ENCODE results near the gene SEC63.

The SEC63 gene

DNA sequence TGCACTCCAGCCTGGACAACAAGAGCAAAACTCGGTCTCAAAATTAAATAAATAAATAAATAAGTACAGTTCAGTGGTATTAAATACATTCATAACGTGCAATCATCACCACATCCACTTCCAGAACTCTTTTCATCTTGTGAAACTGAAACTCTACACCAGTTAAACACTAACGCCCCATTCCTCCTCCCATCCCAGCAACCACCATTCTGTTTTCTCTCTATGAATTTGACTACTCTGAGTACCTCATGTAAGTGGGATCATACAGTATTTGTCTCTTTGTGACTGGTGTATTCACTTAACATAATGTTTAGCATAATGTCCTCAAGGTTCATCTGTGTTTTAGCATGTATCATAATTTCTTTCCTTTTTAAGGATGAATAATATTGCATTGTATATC is 104.8 kb downstream of the SEC63 start:
- no peak for DNase-seq

DNA sequence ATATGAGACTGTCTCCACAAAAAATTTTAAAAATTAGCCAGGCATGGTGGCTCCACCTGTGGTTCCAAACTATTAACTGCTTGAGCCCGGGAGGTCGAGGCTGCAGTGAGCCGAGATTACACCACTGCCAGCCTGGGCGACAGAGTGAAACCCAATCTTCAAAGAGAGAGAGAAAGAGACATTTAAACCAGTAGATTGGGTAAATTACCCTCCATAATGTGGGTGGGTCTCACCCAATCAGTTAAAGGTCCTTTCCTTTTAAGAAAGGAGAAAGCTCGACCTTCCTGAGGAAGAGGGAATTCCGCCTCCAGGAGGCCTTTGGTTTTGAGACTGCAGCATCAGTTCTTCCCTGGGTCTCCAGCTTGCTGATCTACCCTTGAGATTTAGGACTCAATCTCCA is 108.7 kb downstream of the SEC63 start:
- DNase-seq, result no peak

DNA sequence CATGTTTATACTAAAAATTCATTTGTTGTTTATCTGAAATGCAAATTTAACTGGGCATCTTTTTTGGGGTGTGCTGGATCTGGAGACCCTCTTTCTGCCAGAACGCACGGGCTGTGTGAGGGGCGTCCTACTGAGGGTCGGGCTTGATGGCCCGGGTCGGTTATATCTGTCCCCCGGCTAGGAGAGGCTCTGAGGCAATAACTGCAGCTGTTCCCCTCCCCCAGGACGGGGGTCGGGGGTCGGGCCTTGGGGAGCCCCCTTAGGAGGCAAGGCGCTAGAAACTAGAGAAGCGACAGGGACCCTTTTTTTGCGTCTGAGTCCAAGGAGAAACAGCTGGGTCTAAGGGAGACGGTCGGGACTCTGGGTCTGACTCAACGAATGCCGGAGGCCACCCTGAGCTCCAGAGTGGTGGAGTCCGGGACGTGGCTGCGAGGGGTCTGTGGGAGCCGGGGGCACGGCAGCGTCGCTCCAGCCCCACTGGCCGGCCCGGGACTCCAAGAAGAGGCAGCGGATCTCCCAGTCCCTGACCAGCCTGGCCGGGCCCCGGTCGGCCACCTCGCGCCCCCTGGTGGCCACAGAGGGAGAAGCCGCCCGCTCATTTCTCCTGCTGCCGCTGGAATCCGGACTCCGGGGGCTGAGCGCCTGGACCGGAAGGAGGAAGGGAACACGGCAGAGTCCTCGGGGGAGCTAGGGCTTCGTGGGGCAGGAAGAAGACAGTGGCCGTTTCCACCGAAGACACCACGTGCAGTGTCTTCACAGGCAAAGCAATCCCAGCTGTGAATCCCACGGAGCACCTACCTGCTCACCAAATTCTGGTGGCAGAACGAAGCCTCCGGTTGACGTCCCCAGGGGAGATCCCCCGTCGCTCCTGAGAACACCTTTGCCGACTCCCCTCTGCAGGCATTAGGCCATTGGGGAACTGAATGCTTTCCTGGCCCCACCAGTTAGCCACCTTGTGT is 109.9 kb downstream of the SEC63 start:
- DNase-seq, result peak; percentile 62

DNA sequence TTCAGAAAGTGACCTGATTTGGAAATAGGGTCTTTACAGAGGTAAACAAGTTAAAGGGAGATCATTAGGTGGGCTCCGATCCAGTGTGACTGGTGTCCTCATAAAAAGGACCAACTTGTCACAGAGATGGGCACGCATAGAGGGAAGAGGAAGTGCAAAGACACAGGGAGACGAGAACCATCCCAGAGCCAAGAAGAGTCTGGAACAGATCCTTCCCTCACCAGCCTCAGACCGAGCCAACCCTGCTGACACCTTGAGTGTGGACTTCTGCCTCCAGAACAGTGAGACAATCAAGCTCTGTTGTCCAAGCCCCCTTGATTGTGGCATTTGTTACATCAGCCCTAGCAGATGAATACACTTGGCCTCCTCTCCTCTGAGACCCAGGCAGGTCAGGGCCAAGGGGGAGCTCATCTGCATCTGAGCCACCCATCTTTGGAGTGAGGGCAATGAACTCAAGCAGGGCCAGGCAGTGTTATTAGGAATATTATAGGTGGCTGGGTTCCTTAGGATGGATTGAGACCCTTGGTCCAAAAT is 111.7 kb downstream of the SEC63 start:
- no peak for DNase-seq

DNA sequence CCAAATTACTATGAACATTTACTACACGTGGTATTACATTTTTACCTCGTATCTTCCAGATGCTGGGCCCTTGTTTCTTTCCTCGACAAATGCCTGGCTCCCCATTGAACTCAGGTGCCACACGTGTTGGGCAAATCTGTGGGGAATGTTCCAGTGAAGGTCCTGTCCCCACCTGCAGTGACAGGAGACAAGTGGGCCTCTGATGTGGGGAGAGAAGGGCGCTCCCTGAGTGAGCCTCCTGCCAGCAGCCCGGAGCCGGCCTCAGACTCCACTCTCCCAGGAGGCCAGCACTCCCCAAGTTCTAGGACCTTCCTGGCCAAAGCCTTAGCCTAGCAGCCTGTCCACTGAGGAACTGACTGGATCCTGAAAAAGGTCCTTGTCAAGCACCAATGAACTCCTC is 112.2 kb downstream of the SEC63 start:
- DNase-seq, result no peak

DNA sequence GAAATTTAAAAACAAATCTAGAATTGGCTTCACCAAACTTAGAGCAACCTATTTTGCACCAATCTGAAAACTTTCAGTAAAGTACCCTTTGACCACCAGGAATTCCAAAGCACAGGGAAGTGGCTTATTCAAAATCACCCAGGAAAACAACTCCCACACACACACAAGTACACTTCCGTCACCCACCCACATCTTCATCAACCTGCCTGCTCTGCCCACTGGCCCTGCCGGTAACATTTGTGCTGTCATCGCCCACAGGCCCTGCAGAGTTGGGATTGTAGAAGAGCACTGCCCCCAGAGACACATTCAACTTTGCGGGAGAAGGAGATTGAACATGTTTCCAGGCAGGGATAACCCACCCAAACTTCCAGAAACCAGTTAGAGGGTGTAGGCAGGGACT is 114.6 kb downstream of the SEC63 start:
- no peak for DNase-seq

DNA sequence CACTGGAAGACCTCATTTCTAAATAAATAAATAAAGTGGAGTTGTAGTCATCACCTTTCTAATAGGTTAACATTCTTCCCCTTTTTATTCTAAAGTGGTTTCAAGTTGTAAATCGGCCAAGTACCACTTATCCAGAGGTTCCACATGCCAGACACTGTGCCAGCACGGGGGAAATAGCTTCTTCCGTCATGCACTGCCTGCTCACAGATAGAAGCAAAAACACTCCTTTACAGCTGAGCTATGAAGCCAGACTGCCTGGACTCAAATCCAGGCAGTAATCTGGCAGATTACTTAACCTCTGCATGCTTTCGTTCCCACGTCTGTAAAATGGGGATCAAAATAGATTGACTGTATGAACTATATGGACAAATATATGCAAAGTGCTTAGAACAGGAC is 116.7 kb downstream of the SEC63 start:
- DNase-seq, result no peak

DNA sequence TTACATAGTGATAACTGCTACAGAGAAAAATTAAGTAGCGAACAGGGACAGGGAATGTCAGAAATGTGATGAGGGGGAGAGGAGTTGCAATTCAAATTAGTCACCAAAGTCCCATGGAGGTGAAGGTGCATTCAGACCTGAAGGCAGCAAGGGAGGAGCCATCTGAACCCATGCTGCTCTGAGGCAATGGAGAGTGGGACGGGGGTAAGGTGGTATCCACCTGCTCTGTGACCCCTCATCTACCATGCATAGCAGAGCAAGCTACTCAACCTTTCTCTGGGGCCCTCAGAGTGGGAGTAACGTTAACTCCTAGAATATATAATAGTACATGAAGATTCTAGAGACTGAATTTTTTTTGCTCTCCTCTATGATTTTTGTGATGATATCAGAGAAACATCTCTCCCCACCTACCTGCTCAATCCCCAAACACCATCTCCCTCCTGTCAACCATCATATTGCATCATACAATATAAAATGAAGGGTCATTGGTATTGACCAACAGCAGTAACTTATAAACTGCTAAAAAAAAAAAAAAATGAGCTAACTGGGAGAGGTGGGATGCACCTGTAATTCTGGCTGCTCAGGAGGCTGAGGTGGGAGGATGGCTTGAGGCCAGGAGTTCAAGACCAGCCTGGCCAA is 117.3 kb downstream of the SEC63 start:
- DNase-seq, result no peak

DNA sequence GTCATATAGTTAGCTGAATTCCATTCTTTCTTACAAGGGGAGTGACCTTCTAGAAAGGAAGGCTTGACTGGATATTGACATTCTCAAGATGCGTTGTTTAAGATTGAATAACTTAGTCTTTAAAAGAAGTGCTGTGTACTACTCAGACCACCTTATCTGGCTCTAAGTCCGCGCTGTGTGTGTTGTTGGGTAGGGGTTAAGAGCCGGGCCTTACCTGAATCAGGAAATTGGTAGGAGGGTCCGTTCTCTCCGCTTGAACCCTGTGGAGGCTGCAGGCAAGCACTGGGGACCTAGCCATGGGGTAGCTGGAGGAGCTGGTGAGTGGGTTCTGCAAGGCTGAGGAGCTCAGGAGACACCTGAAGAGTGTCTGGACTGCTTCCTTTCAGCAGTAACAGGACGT is 124.9 kb downstream of the SEC63 start:
- no peak for DNase-seq

DNA sequence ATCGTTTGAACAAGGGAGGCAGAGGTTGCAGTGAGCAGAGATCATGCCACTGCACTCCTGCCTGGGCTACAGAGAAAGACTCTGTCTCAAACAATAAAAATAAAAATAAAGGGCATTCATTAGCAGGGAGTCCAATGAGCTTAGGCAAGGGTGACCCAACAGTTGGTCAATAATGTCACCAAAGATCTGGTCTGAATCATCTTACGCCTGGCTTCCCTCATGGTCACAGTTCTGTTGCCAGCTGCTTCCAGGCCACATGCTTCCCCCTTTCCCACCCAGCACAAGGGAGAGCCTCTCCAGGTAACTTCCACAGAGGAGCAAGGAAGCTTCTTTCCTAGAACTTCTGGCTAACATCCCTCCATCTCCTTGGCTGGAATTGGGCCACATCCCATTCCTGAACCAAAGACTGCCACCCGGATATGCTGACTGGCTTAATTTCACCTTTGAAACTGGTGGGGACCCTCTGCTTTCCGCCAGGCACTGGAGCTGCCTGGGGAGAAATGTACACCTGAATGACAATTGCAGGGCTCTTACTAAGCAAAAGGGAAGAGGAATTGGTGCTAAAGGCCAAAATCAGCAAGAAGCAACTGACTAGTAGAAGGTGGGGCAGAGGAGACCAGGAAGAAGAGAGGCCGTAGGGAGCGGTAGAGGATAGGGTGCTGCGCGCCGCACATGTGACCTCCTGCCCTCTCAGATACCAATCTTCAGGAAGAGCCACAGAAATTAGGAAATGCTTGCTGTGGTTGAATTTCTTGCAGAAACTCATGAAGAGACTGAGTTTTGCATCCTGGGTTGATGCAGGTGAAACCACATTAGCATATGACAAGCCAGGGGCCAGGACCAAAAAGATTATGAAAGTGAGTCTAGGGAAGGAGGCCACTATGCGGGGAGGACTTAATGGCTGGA is 125.6 kb downstream of the SEC63 start:
- no peak for DNase-seq

DNA sequence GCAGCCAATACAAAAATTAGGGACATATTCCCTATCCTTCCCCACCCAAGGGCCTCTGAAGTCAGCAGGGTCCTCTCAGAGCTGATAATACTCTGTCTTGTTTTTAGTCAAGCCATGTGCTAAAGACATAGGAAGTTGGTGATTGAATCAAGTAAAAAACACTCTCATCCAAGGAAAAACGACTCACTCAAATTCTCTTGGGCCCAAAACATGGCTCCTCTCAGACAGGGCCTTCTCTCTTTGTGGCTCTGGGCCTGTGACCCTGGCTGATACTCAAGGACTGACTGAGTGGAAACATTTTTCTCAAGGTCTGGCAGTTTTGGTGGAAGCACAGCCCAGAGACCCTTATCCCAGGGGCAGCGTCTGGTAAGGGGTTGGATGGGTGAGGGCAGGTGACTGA is 127.9 kb downstream of the SEC63 start:
- DNase-seq, result no peak

DNA sequence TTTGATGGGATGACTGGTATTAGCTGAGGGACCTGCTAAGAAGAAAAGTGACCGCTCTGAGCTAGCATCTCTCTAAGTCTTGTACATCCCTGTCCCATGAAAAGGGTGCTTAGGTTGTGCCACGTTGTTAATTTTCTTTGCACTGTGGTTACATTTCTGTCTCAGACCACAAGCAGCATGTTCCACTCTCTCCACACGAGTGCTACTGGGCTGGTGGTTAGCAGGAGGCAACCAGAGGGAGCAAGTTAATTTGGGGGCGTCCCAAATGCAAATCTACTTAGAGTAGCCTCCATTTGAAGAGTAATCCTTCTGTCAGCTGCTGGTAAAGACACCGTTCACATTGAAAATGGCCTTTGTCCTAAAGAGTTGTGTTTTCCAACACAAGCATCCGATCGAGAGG is 130.5 kb downstream of the SEC63 start:
- no peak for DNase-seq

DNA sequence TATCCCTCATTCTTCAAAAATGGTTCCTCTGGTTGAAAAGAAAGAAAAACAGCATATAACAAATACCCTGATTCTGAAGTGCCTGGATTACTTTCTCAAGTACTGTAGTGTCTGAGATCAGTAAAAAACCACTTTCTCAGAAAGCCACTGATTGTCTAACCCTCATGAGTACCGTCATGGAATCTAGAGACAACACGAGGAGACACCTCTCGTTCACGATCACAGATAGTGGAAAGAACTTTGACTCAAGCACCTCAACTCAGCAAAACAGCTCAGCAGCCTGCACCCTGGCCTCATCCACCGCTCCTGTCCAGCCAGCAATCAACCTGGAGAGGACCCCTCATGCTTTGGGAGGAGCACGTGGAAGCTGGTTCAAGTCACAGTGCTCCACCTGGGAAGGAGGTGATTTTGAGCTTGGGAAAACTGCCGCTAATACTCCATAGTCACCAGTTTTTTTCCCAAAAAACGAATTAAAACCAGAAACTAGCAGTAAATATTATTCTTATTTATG is 134.9 kb downstream of the SEC63 start:
- no peak for DNase-seq

DNA sequence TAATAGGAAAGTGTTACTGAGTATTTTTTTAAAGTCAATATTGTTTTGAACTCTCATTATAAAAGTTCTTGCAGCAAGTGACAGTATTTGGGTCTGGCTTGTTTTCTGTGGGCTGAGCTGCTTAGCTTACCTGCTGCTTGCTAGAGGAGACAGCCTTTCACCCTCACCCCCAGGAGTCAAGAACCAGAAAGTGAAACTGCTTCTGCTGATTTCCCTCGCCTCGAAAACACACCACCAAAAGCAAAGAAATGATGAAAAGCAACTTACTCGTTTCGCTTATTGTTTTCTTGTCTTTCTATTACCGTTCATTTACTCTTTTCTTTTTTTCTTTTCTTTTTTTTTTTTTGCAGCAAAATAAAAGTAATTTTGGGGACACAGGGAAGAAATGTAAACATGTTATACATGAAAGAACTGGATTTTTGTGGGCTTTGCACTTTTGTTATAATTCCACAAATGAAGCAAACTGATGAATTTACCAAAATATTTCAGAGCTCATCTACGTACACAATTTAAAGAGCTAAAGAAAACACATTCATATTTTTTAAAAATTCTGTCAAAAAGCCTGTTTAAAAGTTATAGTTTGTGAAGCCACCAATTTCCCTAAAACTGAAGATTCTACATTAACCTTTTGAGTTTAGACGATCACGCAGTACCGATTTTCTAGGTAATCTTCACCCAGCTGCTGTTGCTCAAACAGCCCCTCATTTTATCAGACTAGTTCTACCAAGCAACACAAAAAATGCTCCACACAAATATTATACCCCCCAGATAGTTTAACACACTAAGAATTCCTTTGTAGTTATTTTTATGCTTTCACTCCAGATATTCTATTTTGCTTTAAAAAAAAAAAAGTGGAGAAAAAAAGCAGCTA is 135.6 kb downstream of the SEC63 start:
- no peak for DNase-seq

DNA sequence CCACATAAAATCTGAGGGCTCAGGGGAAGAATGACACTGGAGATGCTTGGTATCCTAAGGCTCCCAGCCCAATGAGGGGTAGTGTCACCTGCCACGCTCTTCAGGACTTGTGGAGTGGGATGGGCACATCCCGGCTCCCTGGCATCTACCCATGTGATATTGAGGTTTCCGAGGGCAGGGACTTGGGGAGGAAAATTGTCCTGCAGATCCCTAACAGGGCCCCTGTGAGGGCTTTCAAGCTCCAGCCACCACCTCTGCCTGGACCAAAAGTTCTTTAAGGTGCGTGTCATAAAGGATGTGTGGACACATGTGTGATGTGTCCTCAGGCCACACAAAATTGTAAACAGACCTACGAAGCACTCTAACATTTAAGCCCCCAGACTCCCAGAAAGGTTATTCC is 136.4 kb downstream of the SEC63 start:
- no peak for DNase-seq

DNA sequence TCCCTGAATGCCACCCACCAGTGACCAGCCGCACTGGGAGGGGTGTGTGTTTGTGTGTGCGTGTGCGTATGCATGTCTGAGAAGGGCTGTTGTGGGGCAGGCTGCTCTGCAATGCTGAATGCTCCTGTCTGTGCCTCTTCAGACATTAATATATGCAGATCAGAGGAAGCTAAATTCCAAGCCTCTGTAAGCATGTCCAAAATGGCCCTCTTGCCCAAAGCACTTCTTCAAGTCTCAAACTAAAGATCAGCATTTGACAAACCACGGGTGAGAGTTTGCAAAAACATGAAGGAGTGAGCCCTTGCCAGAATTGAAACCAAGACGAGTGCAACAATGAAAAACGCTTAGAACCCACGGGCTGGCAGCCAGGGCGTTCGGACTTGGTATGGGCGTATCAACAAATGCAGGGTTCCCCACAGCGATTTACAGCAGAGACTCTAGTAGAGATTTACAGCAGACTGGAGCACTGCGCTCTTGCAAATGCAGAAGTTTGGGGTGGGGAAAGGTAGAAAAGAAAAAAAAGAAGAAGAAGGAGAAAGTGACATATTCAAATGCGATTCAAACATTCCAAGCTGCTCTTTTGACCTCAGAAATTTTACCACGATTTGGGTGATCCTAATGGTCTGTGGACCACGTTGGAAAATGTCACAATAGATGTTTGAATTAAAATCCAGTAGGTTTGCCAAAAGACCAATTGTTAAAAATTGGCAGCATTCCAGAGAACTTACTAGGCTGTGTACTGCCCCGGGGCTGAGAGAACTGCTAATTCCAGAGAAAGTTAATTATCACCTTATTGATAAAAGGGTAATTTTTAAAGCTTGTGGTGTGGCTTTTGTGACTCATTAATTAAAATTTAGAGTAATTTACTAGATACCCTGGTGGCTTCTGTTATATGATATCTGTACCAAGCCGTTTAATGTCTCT is 137.4 kb downstream of the SEC63 start:
- peak; percentile 33 for DNase-seq

DNA sequence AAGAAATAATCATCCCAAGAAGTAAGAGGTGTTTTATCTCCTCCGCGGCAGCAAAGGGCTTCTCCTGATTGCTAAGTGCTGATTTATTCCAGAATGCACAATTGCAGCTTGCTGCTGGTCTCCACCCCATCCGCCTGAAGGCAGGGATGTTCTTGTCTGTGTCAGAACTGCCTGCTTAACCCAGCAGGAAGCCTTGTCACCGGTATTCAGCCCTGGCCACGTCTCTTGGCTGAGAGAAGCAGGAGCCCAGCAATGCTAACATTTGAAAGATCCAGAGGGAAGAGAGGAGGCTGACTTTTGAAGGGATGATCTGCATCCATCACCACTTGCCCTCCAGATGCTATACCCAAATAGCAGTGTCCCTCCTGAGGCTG is 138.1 kb downstream of the SEC63 start:
- no peak for DNase-seq

DNA sequence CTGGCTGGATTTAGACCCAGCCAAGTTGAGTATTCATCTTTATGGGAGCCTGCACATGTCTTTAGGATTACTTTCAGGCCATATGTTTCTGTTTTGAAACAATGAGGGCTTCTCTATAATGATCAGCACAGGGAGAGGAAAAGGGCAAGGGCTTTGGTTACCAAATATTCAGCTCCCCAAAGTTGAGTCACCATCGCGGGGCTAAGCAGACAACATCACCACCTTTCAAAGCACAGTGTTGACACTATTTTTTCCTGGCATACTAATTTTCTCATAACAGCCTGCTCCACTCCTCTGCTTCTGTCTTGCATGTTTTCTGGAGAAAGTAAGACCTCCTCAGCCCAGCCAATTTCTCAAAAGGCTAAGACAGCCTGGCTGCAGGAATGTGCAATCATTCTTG is 138.8 kb downstream of the SEC63 start:
- DNase-seq, result no peak

DNA sequence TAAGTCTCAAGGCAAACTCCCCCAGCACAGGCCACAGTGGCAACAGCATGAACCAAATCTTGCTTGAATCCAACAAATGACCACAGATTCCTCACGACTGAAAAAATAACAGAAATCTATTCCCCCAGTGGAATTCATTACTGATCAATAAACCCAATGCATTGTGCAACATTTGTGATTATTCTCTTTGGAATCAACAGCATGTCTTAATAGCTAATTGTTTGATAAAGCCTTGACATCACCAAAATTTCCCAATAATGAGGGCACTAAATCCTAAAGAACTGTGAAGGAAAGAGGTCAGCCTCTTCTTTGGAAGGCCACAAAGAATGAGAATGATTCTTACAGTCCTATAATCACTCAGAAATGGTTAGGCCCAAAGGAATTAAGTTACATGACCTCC is 139.7 kb downstream of the SEC63 start:
- no peak for DNase-seq

DNA sequence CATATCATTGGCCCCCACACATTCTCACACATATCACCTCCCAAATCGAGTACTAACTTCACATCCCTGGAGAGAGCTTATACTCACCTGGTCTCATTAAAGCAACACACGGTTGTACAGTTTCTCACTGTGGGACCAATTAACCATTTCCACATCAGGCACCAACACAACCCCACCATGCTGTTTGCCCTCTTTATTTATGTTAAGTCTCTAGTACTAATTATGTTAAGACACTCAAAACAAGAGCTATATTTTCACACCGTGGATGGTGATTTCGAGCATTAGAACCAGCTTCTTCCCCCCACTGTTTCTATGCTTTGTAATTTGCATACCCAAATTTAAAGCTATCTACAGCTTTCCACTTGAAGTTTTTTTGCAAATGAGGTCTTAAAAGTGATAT is 140.2 kb downstream of the SEC63 start:
- DNase-seq, result no peak
